ENCODE measurements around the gene OR7A5. TPM values are rescaled to one million over a fixed set of nuclear protein-coding genes. Genes with fewer than 3 reads are reported as not detected.

The OR7A5 gene
- polyA plus RNA-seq, 1 donor from 2014 or later, result not detected

DNA sequence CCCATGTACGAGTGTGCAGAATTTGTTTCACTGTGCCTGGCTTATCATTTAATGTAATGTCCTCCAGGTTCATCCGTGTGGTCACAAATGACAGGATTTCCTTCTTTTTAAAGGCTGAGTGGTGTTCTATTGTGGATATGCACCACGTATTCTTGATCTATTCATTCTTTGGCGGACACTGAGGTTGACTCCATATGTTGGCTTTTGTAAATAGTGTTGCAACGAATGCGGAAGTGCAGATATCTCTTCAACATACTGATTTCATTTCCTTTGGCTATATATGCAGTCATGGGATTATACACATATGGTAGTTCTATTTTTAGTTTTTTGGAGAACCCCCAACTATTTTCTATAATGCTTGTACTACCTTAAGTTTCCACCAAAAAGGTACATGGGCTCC lies 13.0 kb downstream of the OR7A5 start:
- Histone ChIP-seq H3K4me3 (ENCODE audit: low read length) (no peak overlapping the region), H2AFZ (ENCODE audit: low read depth, low read length) (no peak overlapping the region), H3K36me3 (ENCODE audit: insufficient read depth, low read length) (no peaks in the 10 kb centered on the region), H3K79me2 (replicated peaks; ENCODE audit: insufficient read depth, low read length) (no peaks in the 10 kb centered on the region), H3K27ac (ENCODE audit: low read length) (no peak overlapping the region), H4K20me1 (ENCODE audit: insufficient read depth) (no peaks in the 10 kb centered on the region), H3K4me2 (ENCODE audit: low read length) (no peak overlapping the region), H3K9me3 (ENCODE audit: low read length) (no peaks in the 10 kb centered on the region), H3F3A (ENCODE audit: insufficient read depth, low read length, poor library complexity, severe bottlenecking) (no peaks in the 10 kb centered on the region), H3K27me3 (ENCODE audit: insufficient read depth, low read depth, low read length) (no peaks in the 10 kb centered on the region), H3K9ac (ENCODE audit: low read length) (no peak overlapping the region), H3K9me2 (ENCODE audit: insufficient read depth, low read length) (no peaks in the 10 kb centered on the region)
- TF ChIP-seq EP300 (conservative IDR thresholded peaks at IDR 0.05; ENCODE audit: poor library complexity, severe bottlenecking) (no peak), TAF1 (IDR thresholded peaks at IDR 0.05; ENCODE audit: low read depth) (no peak), MXI1 (conservative IDR thresholded peaks at IDR 0.05; ENCODE audit: poor library complexity, severe bottlenecking) (no peak), EZH2 (IDR thresholded peaks at IDR 0.05; ENCODE audit: borderline replicate concordance, insufficient read depth, low read length, poor library complexity, severe bottlenecking) (no peak), POLR2AphosphoS5 (IDR thresholded peaks at IDR 0.05) (no peak), RAD21 (conservative IDR thresholded peaks at IDR 0.05) (no peak), SMC3 (conservative IDR thresholded peaks at IDR 0.05; ENCODE audit: poor library complexity) (no peak)
- TF ChIP-seq, protein P1, sequence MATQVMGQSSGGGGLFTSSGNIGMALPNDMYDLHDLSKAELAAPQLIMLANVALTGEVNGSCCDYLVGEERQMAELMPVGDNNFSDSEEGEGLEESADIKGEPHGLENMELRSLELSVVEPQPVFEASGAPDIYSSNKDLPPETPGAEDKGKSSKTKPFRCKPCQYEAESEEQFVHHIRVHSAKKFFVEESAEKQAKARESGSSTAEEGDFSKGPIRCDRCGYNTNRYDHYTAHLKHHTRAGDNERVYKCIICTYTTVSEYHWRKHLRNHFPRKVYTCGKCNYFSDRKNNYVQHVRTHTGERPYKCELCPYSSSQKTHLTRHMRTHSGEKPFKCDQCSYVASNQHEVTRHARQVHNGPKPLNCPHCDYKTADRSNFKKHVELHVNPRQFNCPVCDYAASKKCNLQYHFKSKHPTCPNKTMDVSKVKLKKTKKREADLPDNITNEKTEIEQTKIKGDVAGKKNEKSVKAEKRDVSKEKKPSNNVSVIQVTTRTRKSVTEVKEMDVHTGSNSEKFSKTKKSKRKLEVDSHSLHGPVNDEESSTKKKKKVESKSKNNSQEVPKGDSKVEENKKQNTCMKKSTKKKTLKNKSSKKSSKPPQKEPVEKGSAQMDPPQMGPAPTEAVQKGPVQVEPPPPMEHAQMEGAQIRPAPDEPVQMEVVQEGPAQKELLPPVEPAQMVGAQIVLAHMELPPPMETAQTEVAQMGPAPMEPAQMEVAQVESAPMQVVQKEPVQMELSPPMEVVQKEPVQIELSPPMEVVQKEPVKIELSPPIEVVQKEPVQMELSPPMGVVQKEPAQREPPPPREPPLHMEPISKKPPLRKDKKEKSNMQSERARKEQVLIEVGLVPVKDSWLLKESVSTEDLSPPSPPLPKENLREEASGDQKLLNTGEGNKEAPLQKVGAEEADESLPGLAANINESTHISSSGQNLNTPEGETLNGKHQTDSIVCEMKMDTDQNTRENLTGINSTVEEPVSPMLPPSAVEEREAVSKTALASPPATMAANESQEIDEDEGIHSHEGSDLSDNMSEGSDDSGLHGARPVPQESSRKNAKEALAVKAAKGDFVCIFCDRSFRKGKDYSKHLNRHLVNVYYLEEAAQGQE (IDR thresholded peaks at IDR 0.05; ENCODE audit: borderline replicate concordance), result no peak
- TF ChIP-seq, protein P2, sequence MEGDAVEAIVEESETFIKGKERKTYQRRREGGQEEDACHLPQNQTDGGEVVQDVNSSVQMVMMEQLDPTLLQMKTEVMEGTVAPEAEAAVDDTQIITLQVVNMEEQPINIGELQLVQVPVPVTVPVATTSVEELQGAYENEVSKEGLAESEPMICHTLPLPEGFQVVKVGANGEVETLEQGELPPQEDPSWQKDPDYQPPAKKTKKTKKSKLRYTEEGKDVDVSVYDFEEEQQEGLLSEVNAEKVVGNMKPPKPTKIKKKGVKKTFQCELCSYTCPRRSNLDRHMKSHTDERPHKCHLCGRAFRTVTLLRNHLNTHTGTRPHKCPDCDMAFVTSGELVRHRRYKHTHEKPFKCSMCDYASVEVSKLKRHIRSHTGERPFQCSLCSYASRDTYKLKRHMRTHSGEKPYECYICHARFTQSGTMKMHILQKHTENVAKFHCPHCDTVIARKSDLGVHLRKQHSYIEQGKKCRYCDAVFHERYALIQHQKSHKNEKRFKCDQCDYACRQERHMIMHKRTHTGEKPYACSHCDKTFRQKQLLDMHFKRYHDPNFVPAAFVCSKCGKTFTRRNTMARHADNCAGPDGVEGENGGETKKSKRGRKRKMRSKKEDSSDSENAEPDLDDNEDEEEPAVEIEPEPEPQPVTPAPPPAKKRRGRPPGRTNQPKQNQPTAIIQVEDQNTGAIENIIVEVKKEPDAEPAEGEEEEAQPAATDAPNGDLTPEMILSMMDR (IDR thresholded peaks at IDR 0.05; ENCODE audit: poor library complexity, severe bottlenecking), result no peak

DNA sequence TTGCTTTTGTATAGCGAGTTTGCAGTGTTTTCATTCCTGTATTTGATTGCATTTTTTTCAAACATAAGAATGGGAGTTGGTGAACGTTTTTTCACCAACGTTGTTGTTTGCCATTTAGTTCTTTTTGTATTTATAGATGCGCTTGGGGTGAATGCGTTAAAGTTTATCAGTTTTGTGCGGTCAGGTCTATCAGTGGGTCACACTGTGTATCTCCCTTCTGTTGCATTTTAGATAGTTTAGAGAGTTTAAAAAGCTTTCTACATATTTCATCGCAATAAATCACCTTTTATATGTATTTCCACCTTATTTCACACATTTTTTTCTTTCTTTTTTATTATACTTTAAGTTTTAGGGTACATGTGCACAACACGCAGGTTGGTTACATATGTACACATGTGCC lies 16.4 kb downstream of the OR7A5 start:
- Histone ChIP-seq H3K27ac (ENCODE audit: low read length) (no peak overlapping the region), H3K27me3 (ENCODE audit: insufficient read depth, low read depth, low read length) (no peaks in the 10 kb centered on the region), H3K9me3 (ENCODE audit: low read length) (no peaks in the 10 kb centered on the region), H3K36me3 (ENCODE audit: insufficient read depth, low read length) (no peaks in the 10 kb centered on the region), H3K79me2 (replicated peaks; ENCODE audit: insufficient read depth, low read length) (no peaks in the 10 kb centered on the region), H3F3A (ENCODE audit: insufficient read depth, low read length, poor library complexity, severe bottlenecking) (no peaks in the 10 kb centered on the region), H4K20me1 (ENCODE audit: insufficient read depth) (no peaks in the 10 kb centered on the region), H3K9ac (ENCODE audit: low read length) (no peak overlapping the region), H3K4me3 (ENCODE audit: low read length) (no peak overlapping the region), H2AFZ (ENCODE audit: low read depth, low read length) (no peak overlapping the region), H3K4me2 (ENCODE audit: low read length) (no peak overlapping the region), H3K9me2 (ENCODE audit: insufficient read depth, low read length) (no peaks in the 10 kb centered on the region)
- TF ChIP-seq RAD21 (conservative IDR thresholded peaks at IDR 0.05), result no peak
- TF ChIP-seq SMC3 (conservative IDR thresholded peaks at IDR 0.05; ENCODE audit: poor library complexity), result no peak
- TF ChIP-seq, protein P1 (IDR thresholded peaks at IDR 0.05; ENCODE audit: borderline replicate concordance), result no peak
- TF ChIP-seq TAF1 (IDR thresholded peaks at IDR 0.05; ENCODE audit: low read depth), result no peak
- no peak for TF ChIP-seq POLR2AphosphoS5 (IDR thresholded peaks at IDR 0.05)
- no peak for TF ChIP-seq MXI1 (conservative IDR thresholded peaks at IDR 0.05; ENCODE audit: poor library complexity, severe bottlenecking)
- TF ChIP-seq EP300 (conservative IDR thresholded peaks at IDR 0.05; ENCODE audit: poor library complexity, severe bottlenecking), result no peak
- TF ChIP-seq, protein P2 (IDR thresholded peaks at IDR 0.05; ENCODE audit: poor library complexity, severe bottlenecking), result no peak
- TF ChIP-seq EZH2 (IDR thresholded peaks at IDR 0.05; ENCODE audit: borderline replicate concordance, insufficient read depth, low read length, poor library complexity, severe bottlenecking), result no peak
